Smooth muscle cell (in vitro differentiated cells): Measurements from ENCODE around the gene ZNF664. TPM values are rescaled to one million over a fixed set of nuclear protein-coding genes. Genes with fewer than 3 reads are reported as not detected.

ENCODE experiments used
- DNase-seq: peaks from one replicate; lab custom pipeline; 2025; ENCODE audit not compliant: unreplicated experiment; lab: John Stamatoyannopoulos, UW
- H2AFZ ChIP-seq: fragments of 200-600 bp; sonication (generic); 2 replicates; pipeline ENCODE4 v1.6.0; 2016; ENCODE audit warnings: antibody characterized with exemption, low read depth, mild to moderate bottlenecking
- H3F3A ChIP-seq: fragments of 200-600 bp; sonication (generic); 2 replicates; pipeline ENCODE4 v1.6.0; 2017; ENCODE audit warnings: antibody characterized with exemption, low read depth
- H3K27ac ChIP-seq: fragments of 200-600 bp; sonication (generic); 2 replicates; pipeline ENCODE4 v1.5.1; 2016; ENCODE audit warnings: low read depth, mild to moderate bottlenecking
- H3K27me3 ChIP-seq: fragments of 200-600 bp; sonication (generic); 2 replicates; pipeline ENCODE4 v1.6.1; 2016; ENCODE audit warnings: low read depth, mild to moderate bottlenecking
- H3K36me3 ChIP-seq: fragments of 200-600 bp; sonication (generic); 2 replicates; pipeline ENCODE4 v1.5.1; 2016; ENCODE audit warnings: low read depth
- H3K4me1 ChIP-seq: fragments of 200-600 bp; sonication (generic); 2 replicates; pipeline ENCODE4 v1.5.1; 2016; ENCODE audit warnings: low read depth
- H3K4me2 ChIP-seq: fragments of 200-600 bp; sonication (generic); 2 replicates; pipeline ENCODE4 v1.6.0; 2016; ENCODE audit warnings: mild to moderate bottlenecking
- H3K4me3 ChIP-seq: fragments of 200-600 bp; sonication (generic); 2 replicates; pipeline ENCODE4 v1.5.1; 2016; ENCODE audit warnings: mild to moderate bottlenecking
- H3K79me2 ChIP-seq: fragments of 200-600 bp; sonication (generic); 2 replicates; pipeline ENCODE4 v1.6.0; 2016; ENCODE audit warnings: low read depth, mild to moderate bottlenecking
- H3K9ac ChIP-seq: fragments of 200-600 bp; sonication (generic); 2 replicates; pipeline ENCODE4 v1.6.0; 2016; ENCODE audit warnings: low read depth
- H3K9me3 ChIP-seq: fragments of 200-600 bp; sonication (generic); replicated peaks from 2 replicates; pipeline ENCODE4 v1.5.1; 2016; ENCODE audit warnings: low read depth
- H4K20me1 ChIP-seq: fragments of 200-600 bp; sonication (generic); 2 replicates; pipeline ENCODE4 v1.6.0; 2016; ENCODE audit warnings: low read depth
- WGBS: methylation state at CpG from one replicate; pipeline ENCODE4 v1.1.7; 2016; ENCODE audit warnings: low lambda C conversion rate; 5-methylcytosine and 5-hydroxymethylcytosine counted together
- polyA plus RNA-seq: library from polyadenylated mRNA; unstranded; fragments of >200 nt; fragmentation: Nextera tagmentation; extraction: Ambion mirVana; gene quantifications from 2 replicates; pipeline ENCODE4 v1.2.1, GENCODE V29; 2016
- total RNA-seq: library from RNA; depleted of rRNA; stranded (reverse); fragments of >200 nt; gene quantifications from 2 replicates; pipeline ENCODE4 v1.2.3, GENCODE V29; 2014
- TF ChIP-seq, protein P1 (sequence below): fragments of 200-600 bp; sonication (generic); IDR thresholded peaks from 2 replicates; pipeline ENCODE4 v1.5.1; 2017; ENCODE audit warnings: borderline replicate concordance, mild to moderate bottlenecking, antibody characterized with exemption; ENCODE audit not compliant: insufficient read depth, poor library complexity, severe bottlenecking

Gene ZNF664
- total and polyA plus RNA-seq, 2 experiments from 2014 or later, result 6.4 to 47.7 TPM

DNA sequence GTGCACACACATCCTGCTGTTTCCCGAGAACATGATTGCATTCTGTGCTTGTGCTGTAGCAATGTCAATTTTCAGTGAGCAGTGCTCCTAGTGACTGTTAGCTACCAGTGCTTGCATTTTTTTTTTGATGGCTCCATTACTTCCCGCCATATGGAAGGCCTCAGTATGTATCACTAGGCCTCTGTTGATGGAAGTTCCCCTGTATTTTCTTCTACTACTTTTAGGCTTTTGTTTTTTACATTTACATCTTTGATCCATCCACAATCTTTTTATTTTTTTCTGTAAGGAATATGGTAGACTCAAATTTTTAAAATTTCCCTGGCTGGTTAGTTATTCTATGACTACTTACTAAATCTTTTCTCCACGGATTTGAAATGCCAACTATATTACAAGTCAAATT lies 49.1 kb downstream of the ZNF664 start:
- no peak overlapping the region for H3K9ac ChIP-seq
- H3K79me2 ChIP-seq, result no peaks in the 10 kb centered on the region
- peaks cover 3% of the 10 kb centered on the region for H3F3A ChIP-seq
- H4K20me1 ChIP-seq, result no peaks in the 10 kb centered on the region
- no peaks in the 10 kb centered on the region for H3K27me3 ChIP-seq
- peaks cover 3% of the 10 kb centered on the region for H3K4me1 ChIP-seq
- TF ChIP-seq, protein P1, sequence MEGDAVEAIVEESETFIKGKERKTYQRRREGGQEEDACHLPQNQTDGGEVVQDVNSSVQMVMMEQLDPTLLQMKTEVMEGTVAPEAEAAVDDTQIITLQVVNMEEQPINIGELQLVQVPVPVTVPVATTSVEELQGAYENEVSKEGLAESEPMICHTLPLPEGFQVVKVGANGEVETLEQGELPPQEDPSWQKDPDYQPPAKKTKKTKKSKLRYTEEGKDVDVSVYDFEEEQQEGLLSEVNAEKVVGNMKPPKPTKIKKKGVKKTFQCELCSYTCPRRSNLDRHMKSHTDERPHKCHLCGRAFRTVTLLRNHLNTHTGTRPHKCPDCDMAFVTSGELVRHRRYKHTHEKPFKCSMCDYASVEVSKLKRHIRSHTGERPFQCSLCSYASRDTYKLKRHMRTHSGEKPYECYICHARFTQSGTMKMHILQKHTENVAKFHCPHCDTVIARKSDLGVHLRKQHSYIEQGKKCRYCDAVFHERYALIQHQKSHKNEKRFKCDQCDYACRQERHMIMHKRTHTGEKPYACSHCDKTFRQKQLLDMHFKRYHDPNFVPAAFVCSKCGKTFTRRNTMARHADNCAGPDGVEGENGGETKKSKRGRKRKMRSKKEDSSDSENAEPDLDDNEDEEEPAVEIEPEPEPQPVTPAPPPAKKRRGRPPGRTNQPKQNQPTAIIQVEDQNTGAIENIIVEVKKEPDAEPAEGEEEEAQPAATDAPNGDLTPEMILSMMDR, result no peak
- H3K4me2 ChIP-seq, result no peak overlapping the region
- 96% methylated on average over 3 of the region's 3 CpGs for WGBS
- no peak overlapping the region for H2AFZ ChIP-seq
- no peaks in the 10 kb centered on the region for H3K36me3 ChIP-seq
- no peaks in the 10 kb centered on the region for H3K9me3 ChIP-seq
- DNase-seq, result no peak
- H3K4me3 ChIP-seq, result no peak overlapping the region
- no peak overlapping the region for H3K27ac ChIP-seq

DNA sequence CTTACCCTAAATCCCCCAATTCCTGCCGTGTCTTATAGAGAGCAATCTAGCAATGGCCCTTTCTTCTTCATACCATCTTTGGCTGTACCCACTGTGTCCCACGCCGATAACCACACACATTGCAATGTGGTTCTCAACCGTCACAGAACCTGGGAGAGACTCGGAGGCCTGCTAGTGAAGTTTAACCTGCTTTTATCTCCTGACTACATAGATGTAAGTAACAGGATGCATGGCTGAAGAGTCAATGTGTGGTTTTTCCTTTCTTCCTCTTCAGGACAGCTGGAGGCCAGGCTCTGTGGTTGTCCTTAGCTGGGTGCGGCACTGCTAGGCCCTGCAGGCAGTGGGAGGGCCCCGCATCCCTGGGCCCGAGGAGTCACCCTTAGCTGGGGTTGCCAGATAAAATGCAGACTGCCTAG lies 51.3 kb downstream of the ZNF664 start:
- Histone ChIP-seq H4K20me1 (no peaks in the 10 kb centered on the region), H3K9me3 (no peaks in the 10 kb centered on the region), H2AFZ (no peak overlapping the region), H3K27me3 (no peaks in the 10 kb centered on the region), H3K27ac (peak overlapping the region; percentile 2), H3K4me3 (no peak overlapping the region), H3K4me1 (peaks cover 3% of the 10 kb centered on the region), H3K79me2 (no peaks in the 10 kb centered on the region), H3F3A (peaks cover 7% of the 10 kb centered on the region), H3K4me2 (no peak overlapping the region), H3K9ac (no peak overlapping the region), H3K36me3 (no peaks in the 10 kb centered on the region)
- TF ChIP-seq, protein P1, result no peak
- WGBS, result 61% methylated on average over 8 of the region's 8 CpGs
- DNase-seq, result no peak

DNA sequence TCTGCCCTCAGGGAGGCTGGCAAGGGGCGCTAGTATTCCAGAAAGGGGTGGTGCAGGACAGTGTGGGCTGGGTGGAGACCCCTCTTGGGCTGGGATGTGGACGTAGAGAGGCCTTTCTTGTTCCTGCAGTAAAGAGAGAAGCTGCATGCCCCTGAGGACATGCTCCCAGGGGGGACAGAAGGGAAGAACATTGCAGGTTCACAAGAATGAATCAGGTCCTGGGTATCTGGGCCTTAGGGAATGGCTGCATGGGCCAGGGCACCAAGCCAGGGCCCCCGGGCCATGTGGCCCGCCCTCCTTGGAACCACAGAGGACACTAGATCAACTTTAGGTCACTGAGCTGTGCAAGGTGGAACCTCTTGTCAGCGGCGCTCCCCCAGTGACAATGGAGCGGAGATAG lies 51.8 kb downstream of the ZNF664 start:
- DNase-seq, result no peak
- peaks cover 3% of the 10 kb centered on the region for H3K4me1 ChIP-seq
- H3K36me3 ChIP-seq, result no peaks in the 10 kb centered on the region
- H3K27me3 ChIP-seq, result no peaks in the 10 kb centered on the region
- H3K9me3 ChIP-seq, result no peaks in the 10 kb centered on the region
- TF ChIP-seq, protein P1, result no peak
- no peak overlapping the region for H2AFZ ChIP-seq
- H3K27ac ChIP-seq, result peak overlapping the region; percentile 2
- H3K4me3 ChIP-seq, result no peak overlapping the region
- 85% methylated on average over 7 of the region's 7 CpGs for WGBS
- H3K79me2 ChIP-seq, result no peaks in the 10 kb centered on the region
- H3F3A ChIP-seq, result peaks cover 7% of the 10 kb centered on the region
- no peak overlapping the region for H3K9ac ChIP-seq
- H4K20me1 ChIP-seq, result no peaks in the 10 kb centered on the region
- H3K4me2 ChIP-seq, result no peak overlapping the region

DNA sequence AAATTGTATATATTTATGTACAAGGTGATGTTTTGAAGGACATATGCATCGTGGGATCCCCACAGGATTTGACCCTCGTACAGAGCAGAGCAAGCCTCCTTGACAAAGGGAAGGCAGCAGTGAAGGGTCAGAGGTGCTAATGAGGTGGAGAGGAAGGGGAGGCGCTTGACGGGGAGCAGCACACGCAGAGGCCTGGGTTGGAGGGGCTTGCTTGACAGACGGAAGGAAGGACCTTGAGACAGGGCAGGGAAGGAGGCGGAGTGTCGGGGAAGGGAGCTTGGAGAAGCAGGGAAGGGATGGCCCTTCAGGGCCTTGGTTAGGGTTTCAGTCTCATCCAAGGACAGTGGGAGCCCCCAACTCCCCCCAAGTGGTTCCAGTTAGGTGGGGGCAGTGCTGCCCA lies 52.6 kb downstream of the ZNF664 start:
- Histone ChIP-seq H3K27me3 (no peaks in the 10 kb centered on the region), H3K27ac (no peak overlapping the region), H3K79me2 (no peaks in the 10 kb centered on the region), H3K4me3 (no peak overlapping the region), H3K9me3 (no peaks in the 10 kb centered on the region), H3K36me3 (no peaks in the 10 kb centered on the region), H3K4me2 (no peak overlapping the region), H3F3A (peaks cover 7% of the 10 kb centered on the region), H3K4me1 (peaks cover 8% of the 10 kb centered on the region), H4K20me1 (no peaks in the 10 kb centered on the region), H3K9ac (no peak overlapping the region), H2AFZ (no peak overlapping the region)
- 86% methylated on average over 8 of the region's 8 CpGs for WGBS
- DNase-seq, result no peak
- TF ChIP-seq, protein P1, result no peak
